K562 (cell line): ENCODE results near the gene HAUS5. TPM values are rescaled to one million over a fixed set of nuclear protein-coding genes. Genes with fewer than 3 reads are reported as not detected.
A peak's percentile ranks its signal among the peaks of the same experiment; 100 is the strongest.

Experiments used
- ARID2 ChIP-seq: fragments of 450-650 bp; IDR thresholded peaks from 2 replicates; pipeline ENCODE4 v1.6.1; 2017; ENCODE audit warnings: antibody characterized with exemption, mild to moderate bottlenecking
- CBFB ChIP-seq: sonication (generic); formaldehyde crosslinking; IDR thresholded peaks from 2 replicates; pipeline ENCODE4 v1.4.0; 2020; ENCODE audit warnings: mild to moderate bottlenecking, missing genetic modification reagents
- CCNT2 ChIP-seq: IDR thresholded peaks from 2 replicates; pipeline ENCODE4 v1.6.1; 2011; ENCODE audit warnings: borderline replicate concordance, low read depth, mild to moderate bottlenecking, moderate library complexity, mixed read lengths, low read length; ENCODE audit not compliant: insufficient read length; ENCODE audit errors: extremely low read depth
- CHCHD3 ChIP-seq: fragments of 250-450 bp; sonication (Bioruptor Pico); IDR thresholded peaks from 2 replicates; pipeline ENCODE4 v2.1.2; 2022; ENCODE audit warnings: mild to moderate bottlenecking
- ERF ChIP-seq: fragments of 450-650 bp; formaldehyde crosslinking; IDR thresholded peaks from 2 replicates; pipeline ENCODE4 v1.4.0; 2020; ENCODE audit warnings: mild to moderate bottlenecking, mixed read lengths
- FOSL1 ChIP-seq: fragments of 200-800 bp; sonication (Bioruptor generic); conservative IDR thresholded peaks from 2 replicates; pipeline ENCODE4 v1.6.1; 2016; ENCODE audit warnings: missing genetic modification characterization, missing compliant biosample characterization
- GTF2A2 ChIP-seq: IDR thresholded peaks from 2 replicates; pipeline ENCODE4 v1.6.1; 2016; ENCODE audit warnings: mild to moderate bottlenecking, missing genetic modification characterization, missing compliant biosample characterization
- KLF13 ChIP-seq: fragments of 450-650 bp; IDR thresholded peaks from 2 replicates; pipeline ENCODE4 v1.6.1; 2016; ENCODE audit warnings: missing genetic modification characterization, low read depth, mild to moderate bottlenecking, missing compliant biosample characterization, moderate library complexity, borderline replicate concordance
- NFE2 ChIP-seq: IDR thresholded peaks from 2 replicates; pipeline ENCODE4 v1.6.1; 2014; ENCODE audit warnings: antibody characterized with exemption, low read depth
- PRPF4 ChIP-seq: fragments of 200-400 bp; formaldehyde crosslinking; IDR thresholded peaks from one replicate; pipeline ENCODE4 v1.6.1; 2017; ENCODE audit warnings: low read length, low read depth, mild to moderate bottlenecking; ENCODE audit not compliant: insufficient read depth, poor library complexity, severe bottlenecking
- TCF7L2 ChIP-seq: fragments of 150-350 bp; IDR thresholded peaks from 2 replicates; pipeline ENCODE4 v1.6.1; 2016; ENCODE audit warnings: low read depth, mild to moderate bottlenecking, low read length, moderate library complexity
- ZC3H8 ChIP-seq: fragments of 450-650 bp; IDR thresholded peaks from 2 replicates; pipeline ENCODE4 v1.6.1; 2017
- ZNF212 ChIP-seq: fragments of 450-650 bp; formaldehyde crosslinking; IDR thresholded peaks from 2 replicates; pipeline ENCODE4 v1.4.0; 2020; ENCODE audit warnings: mild to moderate bottlenecking
- ZNF347 ChIP-seq: fragments of 450-650 bp; formaldehyde crosslinking; IDR thresholded peaks from 2 replicates; pipeline ENCODE4 v1.4.0; 2020; ENCODE audit warnings: low read depth, mild to moderate bottlenecking, moderate library complexity
- ZNF507 ChIP-seq: conservative IDR thresholded peaks from 2 replicates; pipeline ENCODE4 v1.6.1; 2017; ENCODE audit warnings: missing genetic modification characterization, missing compliant biosample characterization
- polyA plus RNA-seq, 8 experiments: library from polyadenylated mRNA; depleted of rRNA in 4 of 8; stranded (reverse) in 5 of 8; unstranded in 3 of 8; fragments of >200 nt; fragmentation: Nextera tagmentation in 2 of 8; fragmentation: Illumina TruSeq in 1 of 8; extraction: Ambion mirVana in 2 of 8; extraction: Trizol in 1 of 8; gene quantifications; 2 replicates each; pipeline versions ENCODE4 v1.2.1 to v1.2.3, GENCODE V29; 2011 to 2014; ENCODE audit warnings: inconsistent platforms in 1 of 8, missing spikeins in 1 of 8
- total RNA-seq, 7 experiments: library from RNA; depleted of rRNA in 6 of 7; stranded (reverse); fragments of >200 nt in 6 of 7; fragmentation: Illumina TruSeq in 2 of 7; extraction: Trizol in 2 of 7; gene quantifications; 2 replicates each; pipeline versions ENCODE4 v1.2.1 to v1.2.3, GENCODE V29; 2011 to 2021; ENCODE audit warnings: low replicate concordance in 1 of 7
- TF ChIP-seq, protein P1 (sequence below): sonication (generic); formaldehyde crosslinking; IDR thresholded peaks from 2 replicates; pipeline ENCODE4 v1.9.0; 2022; ENCODE audit warnings: mild to moderate bottlenecking, missing genetic modification reagents
- TF ChIP-seq, protein P2 (sequence below), 2 experiments: fragments of 450-650 bp; IDR thresholded peaks; 2 replicates each; pipeline ENCODE4 v1.6.1; 2016; ENCODE audit warnings: mild to moderate bottlenecking in 2 of 2, borderline replicate concordance in 1 of 2, low read depth in 1 of 2, moderate library complexity in 1 of 2

The HAUS5 gene
- total and polyA plus RNA-seq, 9 of the 15 experiments (the other 6 are each of a cell fraction or from before 2014, with no cell fraction given): 3.5 to 41.3 (median 14.2) TPM

DNA sequence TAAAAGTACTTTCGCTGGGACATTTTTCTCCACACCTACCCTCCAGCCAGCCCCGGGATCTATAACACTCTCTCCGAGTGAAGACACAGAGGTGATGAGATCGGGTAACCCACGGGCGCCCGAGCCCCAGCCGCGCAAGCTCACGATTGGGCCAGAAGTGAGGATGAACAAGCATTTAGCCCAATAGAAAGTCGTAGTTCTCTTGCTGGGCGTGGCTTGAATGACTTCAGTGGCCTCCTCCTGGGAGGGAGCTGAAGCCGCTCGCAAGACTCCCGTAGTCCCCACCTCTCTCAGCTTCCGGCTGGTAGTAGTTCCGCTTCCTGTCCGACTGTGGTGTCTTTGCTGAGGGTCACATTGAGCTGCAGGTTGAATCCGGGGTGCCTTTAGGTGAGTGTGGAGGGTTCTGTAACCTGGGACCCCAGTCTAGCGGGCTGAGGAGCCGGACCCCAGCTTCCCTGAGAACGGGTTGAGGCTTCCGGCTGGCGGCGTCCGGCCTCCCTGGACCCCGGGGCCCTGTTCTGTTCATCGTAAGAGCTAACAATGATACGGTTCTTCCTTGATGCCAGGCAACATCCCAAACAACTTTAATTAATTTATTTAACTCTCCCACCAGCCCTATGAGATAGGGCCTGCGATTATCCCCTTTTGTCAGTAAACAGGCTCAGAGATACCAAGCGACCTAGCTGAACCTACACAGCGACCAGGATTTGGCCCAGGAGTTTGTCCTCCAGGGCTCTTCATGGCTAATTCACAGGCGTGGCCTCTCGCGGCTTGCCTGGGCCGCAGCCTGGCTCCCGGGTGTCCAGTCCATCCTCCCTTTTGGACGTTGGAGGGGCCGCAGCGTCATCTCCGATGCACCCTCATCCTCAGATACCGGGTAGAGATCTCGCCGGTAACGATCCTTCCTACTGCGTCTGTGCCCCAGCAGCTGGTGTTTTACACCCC lies 35.8 kb downstream of the HAUS5 start, which contains the start of gene COX6B1 (continued):
- TF ChIP-seq CCNT2 (no peak), KLF13 (tag) (no peak), ZNF507 (tag) (no peak), ZNF212 (no peak), PRPF4 (no peak), FOSL1 (no peak), TCF7L2 (no peak), CBFB (CRISPR knock-in tag) (no peak), NFE2 (peak; percentile 46; the same call in 1 of the 2 replicates), GTF2A2 (tag) (no peak), ZNF347 (CRISPR knock-in tag) (no peak), ZC3H8 (no peak), ERF (CRISPR knock-in tag) (no peak), ARID2 (no peak), CHCHD3 (CRISPR knock-in tag) (no peak)
- TF ChIP-seq, protein P1, sequence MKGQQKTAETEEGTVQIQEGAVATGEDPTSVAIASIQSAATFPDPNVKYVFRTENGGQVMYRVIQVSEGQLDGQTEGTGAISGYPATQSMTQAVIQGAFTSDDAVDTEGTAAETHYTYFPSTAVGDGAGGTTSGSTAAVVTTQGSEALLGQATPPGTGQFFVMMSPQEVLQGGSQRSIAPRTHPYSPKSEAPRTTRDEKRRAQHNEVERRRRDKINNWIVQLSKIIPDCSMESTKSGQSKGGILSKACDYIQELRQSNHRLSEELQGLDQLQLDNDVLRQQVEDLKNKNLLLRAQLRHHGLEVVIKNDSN (CRISPR knock-in tag): no peak
- TF ChIP-seq, protein P2, sequence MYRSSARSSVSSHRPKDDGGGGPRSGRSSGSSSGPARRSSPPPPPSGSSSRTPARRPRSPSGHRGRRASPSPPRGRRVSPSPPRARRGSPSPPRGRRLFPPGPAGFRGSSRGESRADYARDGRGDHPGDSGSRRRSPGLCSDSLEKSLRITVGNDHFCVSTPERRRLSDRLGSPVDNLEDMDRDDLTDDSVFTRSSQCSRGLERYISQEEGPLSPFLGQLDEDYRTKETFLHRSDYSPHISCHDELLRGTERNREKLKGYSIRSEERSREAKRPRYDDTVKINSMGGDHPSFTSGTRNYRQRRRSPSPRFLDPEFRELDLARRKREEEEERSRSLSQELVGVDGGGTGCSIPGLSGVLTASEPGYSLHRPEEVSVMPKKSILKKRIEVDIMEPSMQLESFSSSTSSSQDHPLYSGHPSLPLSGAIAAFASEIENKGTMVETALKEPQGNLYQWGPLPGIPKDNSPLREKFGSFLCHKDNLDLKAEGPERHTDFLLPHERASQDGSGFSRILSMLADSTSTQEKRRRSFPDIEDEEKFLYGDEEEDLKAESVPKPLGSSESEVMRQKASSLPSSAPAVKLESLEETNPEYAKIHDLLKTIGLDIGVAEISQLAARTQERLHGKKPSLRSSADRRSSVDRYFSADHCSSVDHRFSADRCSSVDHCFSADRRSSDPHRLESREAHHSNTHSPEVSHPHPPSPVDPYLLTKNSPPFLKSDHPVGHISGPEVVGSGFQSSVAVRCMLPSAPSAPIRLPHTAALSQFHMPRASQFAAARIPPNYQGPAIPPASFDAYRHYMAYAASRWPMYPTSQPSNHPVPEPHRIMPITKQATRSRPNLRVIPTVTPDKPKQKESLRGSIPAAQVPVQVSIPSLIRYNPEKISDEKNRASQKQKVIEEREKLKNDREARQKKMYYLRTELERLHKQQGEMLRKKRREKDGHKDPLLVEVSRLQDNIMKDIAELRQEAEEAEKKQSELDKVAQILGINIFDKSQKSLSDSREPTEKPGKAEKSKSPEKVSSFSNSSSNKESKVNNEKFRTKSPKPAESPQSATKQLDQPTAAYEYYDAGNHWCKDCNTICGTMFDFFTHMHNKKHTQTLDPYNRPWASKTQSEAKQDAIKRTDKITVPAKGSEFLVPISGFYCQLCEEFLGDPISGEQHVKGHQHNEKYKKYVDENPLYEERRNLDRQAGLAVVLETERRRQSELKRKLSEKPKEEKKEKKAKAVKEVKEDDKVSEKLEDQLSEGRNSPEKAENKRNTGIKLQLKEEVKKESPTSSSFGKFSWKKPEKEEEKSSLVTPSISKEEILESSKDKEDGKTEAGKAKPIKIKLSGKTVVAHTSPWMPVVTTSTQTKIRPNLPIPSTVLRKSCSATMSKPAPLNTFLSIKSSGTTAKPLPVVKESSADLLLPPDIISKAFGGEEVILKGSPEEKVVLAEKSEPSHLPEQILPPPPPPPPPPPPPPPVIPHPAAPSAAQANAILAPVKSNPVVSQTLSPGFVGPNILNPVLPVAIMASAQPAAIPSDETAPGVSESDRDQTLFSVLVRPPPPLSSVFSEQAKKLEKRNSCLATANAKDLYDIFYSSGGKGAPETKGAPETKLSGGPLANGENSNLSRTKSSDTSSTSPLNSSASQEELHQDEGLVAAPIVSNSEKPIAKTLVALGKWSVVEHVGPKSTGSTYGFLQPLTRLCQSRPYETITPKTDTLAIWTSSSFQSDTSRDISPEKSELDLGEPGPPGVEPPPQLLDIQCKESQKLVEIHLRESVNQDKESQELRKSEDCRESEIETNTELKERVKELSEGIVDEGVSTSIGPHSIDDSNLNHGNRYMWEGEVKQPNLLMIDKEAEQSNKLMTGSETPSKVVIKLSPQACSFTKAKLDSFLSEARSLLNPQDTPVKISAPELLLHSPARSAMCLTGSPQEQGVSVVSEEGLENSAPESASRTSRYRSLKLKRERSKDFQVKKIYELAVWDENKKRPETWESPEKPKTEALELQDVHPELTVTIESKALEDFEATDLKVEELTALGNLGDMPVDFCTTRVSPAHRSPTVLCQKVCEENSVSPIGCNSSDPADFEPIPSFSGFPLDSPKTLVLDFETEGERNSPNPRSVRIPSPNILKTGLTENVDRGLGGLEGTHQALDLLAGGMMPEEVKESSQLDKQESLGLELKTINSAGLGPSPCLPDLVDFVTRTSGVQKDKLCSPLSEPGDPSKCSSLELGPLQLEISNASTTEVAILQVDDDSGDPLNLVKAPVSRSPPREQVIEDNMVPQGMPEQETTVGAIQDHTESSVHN (IDR thresholded peaks at IDR 0.05; ENCODE audit: borderline replicate concordance in 1 of 2, low read depth in 1 of 2): no peak
